ENCODE measurements around the gene SLC38A6. TPM values are rescaled to one million over a fixed set of nuclear protein-coding genes. Genes with fewer than 3 reads are reported as not detected.

SLC38A6 gene
- total RNA-seq, 1 experiment from 2014 or later = 6.0 TPM

DNA sequence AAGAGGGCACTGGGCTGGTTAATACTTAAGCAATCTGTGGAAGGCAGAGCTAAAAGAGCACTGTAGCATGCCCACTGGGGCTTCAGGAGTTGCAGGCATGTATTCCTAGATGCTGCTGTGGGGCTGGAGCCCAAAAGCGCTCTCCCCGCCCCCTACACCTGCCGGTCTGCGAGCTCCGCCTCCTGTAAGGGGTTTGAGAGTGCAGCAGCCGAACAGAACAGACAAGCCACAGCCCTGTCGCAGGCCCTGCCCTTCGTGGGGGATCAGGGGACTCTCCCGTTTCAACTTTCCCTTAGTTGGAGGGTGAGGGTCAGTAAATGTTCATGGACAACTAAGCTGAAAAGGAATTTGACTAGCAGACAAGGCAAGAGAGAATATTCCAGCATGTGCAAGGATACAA, 17.6 kb downstream of the SLC38A6 start:
- H3K79me1 ChIP-seq (ENCODE audit: insufficient read depth, low read depth, low read length, poor library complexity, severe bottlenecking) = no peaks in the 10 kb centered on the region

More for the DNA sequence above, 17.6 kb downstream of the SLC38A6 start:
- no peak overlapping the region for H4K5ac ChIP-seq (ENCODE audit: insufficient read length, low read depth, low read length)
- no peak overlapping the region for H2BK20ac ChIP-seq (ENCODE audit: low read depth, low read length, poor library complexity, severe bottlenecking)
- no peak for DNase-seq
- H3K9me3 Mint-ChIP-seq = peaks cover 0 to 2% of the 10 kb centered on the region in 2 experiments; a peak in 3 of 5 replicates
- TF ChIP-seq, protein P1, sequence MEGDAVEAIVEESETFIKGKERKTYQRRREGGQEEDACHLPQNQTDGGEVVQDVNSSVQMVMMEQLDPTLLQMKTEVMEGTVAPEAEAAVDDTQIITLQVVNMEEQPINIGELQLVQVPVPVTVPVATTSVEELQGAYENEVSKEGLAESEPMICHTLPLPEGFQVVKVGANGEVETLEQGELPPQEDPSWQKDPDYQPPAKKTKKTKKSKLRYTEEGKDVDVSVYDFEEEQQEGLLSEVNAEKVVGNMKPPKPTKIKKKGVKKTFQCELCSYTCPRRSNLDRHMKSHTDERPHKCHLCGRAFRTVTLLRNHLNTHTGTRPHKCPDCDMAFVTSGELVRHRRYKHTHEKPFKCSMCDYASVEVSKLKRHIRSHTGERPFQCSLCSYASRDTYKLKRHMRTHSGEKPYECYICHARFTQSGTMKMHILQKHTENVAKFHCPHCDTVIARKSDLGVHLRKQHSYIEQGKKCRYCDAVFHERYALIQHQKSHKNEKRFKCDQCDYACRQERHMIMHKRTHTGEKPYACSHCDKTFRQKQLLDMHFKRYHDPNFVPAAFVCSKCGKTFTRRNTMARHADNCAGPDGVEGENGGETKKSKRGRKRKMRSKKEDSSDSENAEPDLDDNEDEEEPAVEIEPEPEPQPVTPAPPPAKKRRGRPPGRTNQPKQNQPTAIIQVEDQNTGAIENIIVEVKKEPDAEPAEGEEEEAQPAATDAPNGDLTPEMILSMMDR (conservative IDR thresholded peaks at IDR 0.05) = no peak
- no peaks in the 10 kb centered on the region for H3K27me3 ChIP-seq (ENCODE audit: insufficient read depth, low read length)
- H3K23ac ChIP-seq (ENCODE audit: insufficient read length, low read depth, low read length) = no peak overlapping the region
- H3K27ac ChIP-seq (ENCODE audit: insufficient read length, low read depth, low read length) = no peak overlapping the region
- H3K36me3 Mint-ChIP-seq (ENCODE audit: insufficient read depth in 1 of 3, low read depth in 3 of 3) = peaks cover 9 to 14% (median 10%) of the 10 kb centered on the region in 3 experiments; a peak in 5 of 7 replicates
- H3K4me2 ChIP-seq (ENCODE audit: insufficient read depth, insufficient read length, low read length) = no peak overlapping the region
- no peak overlapping the region for H3K9ac ChIP-seq (ENCODE audit: extremely low read depth, insufficient read length, low read length)
- H3K4me3 Mint-ChIP-seq = no peak overlapping the region
- no peak overlapping the region for H4K91ac ChIP-seq (ENCODE audit: insufficient read length, low read depth, low read length)
- H3K27ac Mint-ChIP-seq = no peak overlapping the region
- no peak overlapping the region for H2BK12ac ChIP-seq (ENCODE audit: insufficient read length, low read depth, low read length)
- H4K8ac ChIP-seq (replicated peaks; ENCODE audit: insufficient read length, low read depth, low read length) = no peak overlapping the region
- no peak overlapping the region for H3K14ac ChIP-seq (ENCODE audit: insufficient read depth, low read length)
- no peaks in the 10 kb centered on the region for H3K9me3 ChIP-seq (ENCODE audit: control insufficient read depth, low read depth, low read length)
- H2BK120ac ChIP-seq (ENCODE audit: low read depth, low read length, poor library complexity, severe bottlenecking) = no peak overlapping the region
- no peaks in the 10 kb centered on the region for H4K20me1 ChIP-seq (ENCODE audit: control insufficient read depth, insufficient read depth, insufficient read length)
- no peaks in the 10 kb centered on the region for H3K4me1 Mint-ChIP-seq
- no peak overlapping the region for H3K56ac ChIP-seq (ENCODE audit: insufficient read length, low read depth, low read length)
- no peaks in the 10 kb centered on the region for H3K79me2 ChIP-seq (ENCODE audit: insufficient read depth, low read length)
- no peaks in the 10 kb centered on the region for H3K23me2 ChIP-seq (ENCODE audit: insufficient read length, low read depth, low read length, poor library complexity, severe bottlenecking)
- no peak overlapping the region for H3K18ac ChIP-seq (ENCODE audit: insufficient read length, low read depth, low read length)
- no peaks in the 10 kb centered on the region for H3K4me1 ChIP-seq (ENCODE audit: insufficient read depth, low read length)
- H2BK5ac ChIP-seq (ENCODE audit: insufficient read length, low read length) = no peak overlapping the region
- no CpG with 5 or more reads among the region's 9 CpGs for WGBS (ENCODE audit: extremely low coverage, insufficient read length, low lambda C conversion rate)
- no peak overlapping the region for H3T11ph ChIP-seq (ENCODE audit: low read length)
- H3K27me3 Mint-ChIP-seq (ENCODE audit: low read depth) = no peaks in the 10 kb centered on the region; the same call in 1 of the 2 replicates
- no peak overlapping the region for H2AK5ac ChIP-seq (ENCODE audit: insufficient read length, low read length)
- H2BK15ac ChIP-seq (ENCODE audit: low read depth, low read length) = no peak overlapping the region
- no peak overlapping the region for H2AFZ ChIP-seq (ENCODE audit: low read length)
- no peak overlapping the region for H3K4ac ChIP-seq (ENCODE audit: low read depth, low read length)
